GM23338 (cell line): Measurements from ENCODE around the gene GPC5. TPM values are rescaled to one million over a fixed set of nuclear protein-coding genes. Genes with fewer than 3 reads are reported as not detected.

Source experiments
- ATAC-seq: fragments of 200-7000 bp; cut with Tn5 transposase; 3 replicates; pipeline ENCODE4 v1.9.1; 2020
- DNase-seq: peaks from one replicate; pipeline ENCODE4 v3.0.0-alpha.2; 2015; ENCODE audit warnings: low spot score
- H2AFZ ChIP-seq: fragments of 200-600 bp; sonication (generic); 2 replicates; pipeline ENCODE4 v1.8.0; 2016; ENCODE audit warnings: antibody characterized with exemption, mild to moderate bottlenecking, moderate library complexity
- H3F3A ChIP-seq: fragments of 200-600 bp; sonication (generic); replicated peaks from 2 replicates; pipeline ENCODE4 v1.8.0; 2017; ENCODE audit warnings: antibody characterized with exemption, mixed run types, low read depth
- H3K27ac ChIP-seq: fragments of 200-600 bp; sonication (generic); 2 replicates; pipeline ENCODE4 v1.6.1; 2016; ENCODE audit warnings: low read depth
- H3K27me3 ChIP-seq: fragments of 200-600 bp; sonication (generic); 2 replicates; pipeline ENCODE4 v1.8.0; 2016; ENCODE audit warnings: mild to moderate bottlenecking, mixed run types, moderate library complexity; ENCODE audit not compliant: insufficient read depth
- H3K36me3 ChIP-seq: fragments of 200-600 bp; sonication (generic); 2 replicates; pipeline ENCODE4 v1.8.0; 2016; ENCODE audit warnings: mild to moderate bottlenecking; ENCODE audit not compliant: insufficient read depth
- H3K4me1 ChIP-seq: fragments of 200-600 bp; sonication (generic); 2 replicates; pipeline ENCODE4 v1.8.0; 2016; ENCODE audit warnings: mild to moderate bottlenecking, moderate library complexity; ENCODE audit not compliant: insufficient read depth
- H3K4me2 ChIP-seq: fragments of 200-600 bp; sonication (generic); 2 replicates; pipeline ENCODE4 v1.7.1; 2017; ENCODE audit warnings: mixed run types
- H3K4me3 ChIP-seq: fragments of 200-600 bp; sonication (generic); 2 replicates; pipeline ENCODE4 v1.6.1; 2016; ENCODE audit warnings: mixed run types
- H3K79me2 ChIP-seq: fragments of 200-600 bp; sonication (generic); replicated peaks from 2 replicates; pipeline ENCODE4 v1.8.0; 2017; ENCODE audit warnings: mild to moderate bottlenecking; ENCODE audit not compliant: insufficient read depth
- H3K9me2 ChIP-seq: fragments of 200-600 bp; sonication (generic); 2 replicates; pipeline ENCODE4 v1.8.0; 2017; ENCODE audit not compliant: insufficient read depth
- H4K20me1 ChIP-seq: fragments of 200-600 bp; sonication (generic); replicated peaks from 2 replicates; pipeline ENCODE4 v1.8.0; 2017; ENCODE audit warnings: mild to moderate bottlenecking; ENCODE audit not compliant: insufficient read depth
- H3K27ac Mint-ChIP-seq: 2 replicates; pipeline ENCODE4 v1.8.0; 2020; ENCODE audit warnings: inconsistent platforms, mild to moderate bottlenecking, moderate library complexity, mixed read lengths
- H3K27me3 Mint-ChIP-seq: 3 replicates; pipeline ENCODE4 v1.8.0; 2022; ENCODE audit warnings: low read depth, mild to moderate bottlenecking, moderate library complexity, mixed read lengths, inconsistent platforms; ENCODE audit not compliant: insufficient read depth, poor library complexity
- H3K36me3 Mint-ChIP-seq: 3 replicates; pipeline ENCODE4 v1.8.0; 2021; ENCODE audit warnings: low read depth, mild to moderate bottlenecking, inconsistent platforms, moderate library complexity, mixed read lengths
- H3K4me1 Mint-ChIP-seq: 3 replicates; pipeline ENCODE4 v1.8.0; 2020; ENCODE audit warnings: mild to moderate bottlenecking, inconsistent platforms, mixed read lengths
- H3K4me3 Mint-ChIP-seq: 3 replicates; pipeline ENCODE4 v1.8.0; 2021; ENCODE audit warnings: moderate library complexity, mild to moderate bottlenecking, inconsistent platforms, mixed read lengths
- H3K9me3 Mint-ChIP-seq: 3 replicates; pipeline ENCODE4 v1.8.0; 2020; ENCODE audit warnings: moderate library complexity, mild to moderate bottlenecking, inconsistent platforms, mixed read lengths
- ETS1 ChIP-seq: IDR thresholded peaks from 2 replicates; pipeline ENCODE4 v1.6.1; 2016; ENCODE audit warnings: antibody characterized with exemption
- EZH2 ChIP-seq: fragments of 200-600 bp; sonication (generic); IDR thresholded peaks from one replicate; pipeline ENCODE4 v1.8.0; 2017; ENCODE audit warnings: antibody characterized with exemption, mild to moderate bottlenecking, low read depth; ENCODE audit not compliant: unreplicated experiment
- EZH2phosphoT487 ChIP-seq: fragments of 200-600 bp; sonication (generic); IDR thresholded peaks from one replicate; pipeline ENCODE4 v1.8.1; 2018; ENCODE audit warnings: antibody characterized with exemption; ENCODE audit not compliant: unreplicated experiment
- NANOG ChIP-seq: IDR thresholded peaks from 2 replicates; pipeline ENCODE4 v1.6.1; 2016; ENCODE audit warnings: antibody characterized with exemption, borderline replicate concordance
- POLR2AphosphoS5 ChIP-seq: IDR thresholded peaks from 2 replicates; pipeline ENCODE4 v1.6.1; 2016; ENCODE audit warnings: antibody characterized with exemption, low read depth
- STAT1 ChIP-seq: IDR thresholded peaks from one replicate; pipeline ENCODE4 v1.6.1; 2016; ENCODE audit warnings: antibody characterized with exemption; ENCODE audit not compliant: unreplicated experiment
- ZNF114 ChIP-seq: fragments of 250-450 bp; sonication (Bioruptor Pico); IDR thresholded peaks from 2 replicates; pipeline ENCODE4 v1.5.0; 2020; ENCODE audit warnings: mild to moderate bottlenecking, moderate library complexity
- ZNF331 ChIP-seq: fragments of 250-450 bp; sonication (Bioruptor Pico); IDR thresholded peaks from 2 replicates; pipeline ENCODE4 v1.5.0; 2020; ENCODE audit warnings: low read depth, mild to moderate bottlenecking, moderate library complexity
- polyA plus RNA-seq: library from polyadenylated mRNA; unstranded; fragments of >200 nt; fragmentation: Nextera tagmentation; extraction: Ambion mirVana; gene quantifications from 2 replicates; pipeline ENCODE4 v1.2.1, GENCODE V29; 2016
- total RNA-seq: library from RNA; depleted of rRNA; stranded (reverse); fragments of >200 nt; shearing (Covaris generic); gene quantifications from 2 replicates; pipeline ENCODE4 v1.2.3, GENCODE V29; 2014
- TF ChIP-seq, protein P1 (sequence below): IDR thresholded peaks from one replicate; pipeline ENCODE4 v1.6.1; 2018; ENCODE audit warnings: antibody characterized with exemption; ENCODE audit not compliant: unreplicated experiment

The GPC5 gene
- total and polyA plus RNA-seq, 2 experiments from 2014 or later: 0.95 to 1.1 TPM

GRCh38 chr13:91539286-91540157 lies 141.1 kb downstream of the GPC5 start:
- Mint-ChIP-seq H3K27ac (0 out of 2 replicates have a peak overlapping the region, but pooled peaks have one; percentile 12), H3K4me1 (peaks cover 4% of the 10 kb centered on the region), H3K9me3 (no peaks in the 10 kb centered on the region), H3K36me3 (no peaks in the 10 kb centered on the region), H3K4me3 (no peak overlapping the region), H3K27me3 (no peaks in the 10 kb centered on the region)
- Histone ChIP-seq H3K27ac (no peak overlapping the region), H3K4me1 (no peaks in the 10 kb centered on the region; the same call in 1 of the 2 replicates), H3K4me3 (no peak overlapping the region), H3K9me2 (0 out of 2 replicates have a peak, but pooled peaks cover 2% of the 10 kb centered on the region), H3K4me2 (no peak overlapping the region), H3K36me3 (no peaks in the 10 kb centered on the region), H4K20me1 (no peaks in the 10 kb centered on the region), H3F3A (no peaks in the 10 kb centered on the region), H3K27me3 (no peaks in the 10 kb centered on the region), H2AFZ (no peak overlapping the region), H3K79me2 (no peaks in the 10 kb centered on the region)
- ATAC-seq: no peak
- no peak for DNase-seq
- TF ChIP-seq ZNF114 (CRISPR knock-in tag): no peak
- no peak for TF ChIP-seq ETS1
- no peak for TF ChIP-seq POLR2AphosphoS5
- no peak for TF ChIP-seq EZH2
- TF ChIP-seq ZNF331 (CRISPR knock-in tag): no peak
- no peak for TF ChIP-seq EZH2phosphoT487
- no peak for TF ChIP-seq NANOG
- no peak for TF ChIP-seq STAT1
- TF ChIP-seq, protein P1, sequence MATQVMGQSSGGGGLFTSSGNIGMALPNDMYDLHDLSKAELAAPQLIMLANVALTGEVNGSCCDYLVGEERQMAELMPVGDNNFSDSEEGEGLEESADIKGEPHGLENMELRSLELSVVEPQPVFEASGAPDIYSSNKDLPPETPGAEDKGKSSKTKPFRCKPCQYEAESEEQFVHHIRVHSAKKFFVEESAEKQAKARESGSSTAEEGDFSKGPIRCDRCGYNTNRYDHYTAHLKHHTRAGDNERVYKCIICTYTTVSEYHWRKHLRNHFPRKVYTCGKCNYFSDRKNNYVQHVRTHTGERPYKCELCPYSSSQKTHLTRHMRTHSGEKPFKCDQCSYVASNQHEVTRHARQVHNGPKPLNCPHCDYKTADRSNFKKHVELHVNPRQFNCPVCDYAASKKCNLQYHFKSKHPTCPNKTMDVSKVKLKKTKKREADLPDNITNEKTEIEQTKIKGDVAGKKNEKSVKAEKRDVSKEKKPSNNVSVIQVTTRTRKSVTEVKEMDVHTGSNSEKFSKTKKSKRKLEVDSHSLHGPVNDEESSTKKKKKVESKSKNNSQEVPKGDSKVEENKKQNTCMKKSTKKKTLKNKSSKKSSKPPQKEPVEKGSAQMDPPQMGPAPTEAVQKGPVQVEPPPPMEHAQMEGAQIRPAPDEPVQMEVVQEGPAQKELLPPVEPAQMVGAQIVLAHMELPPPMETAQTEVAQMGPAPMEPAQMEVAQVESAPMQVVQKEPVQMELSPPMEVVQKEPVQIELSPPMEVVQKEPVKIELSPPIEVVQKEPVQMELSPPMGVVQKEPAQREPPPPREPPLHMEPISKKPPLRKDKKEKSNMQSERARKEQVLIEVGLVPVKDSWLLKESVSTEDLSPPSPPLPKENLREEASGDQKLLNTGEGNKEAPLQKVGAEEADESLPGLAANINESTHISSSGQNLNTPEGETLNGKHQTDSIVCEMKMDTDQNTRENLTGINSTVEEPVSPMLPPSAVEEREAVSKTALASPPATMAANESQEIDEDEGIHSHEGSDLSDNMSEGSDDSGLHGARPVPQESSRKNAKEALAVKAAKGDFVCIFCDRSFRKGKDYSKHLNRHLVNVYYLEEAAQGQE: no peak

DNA sequence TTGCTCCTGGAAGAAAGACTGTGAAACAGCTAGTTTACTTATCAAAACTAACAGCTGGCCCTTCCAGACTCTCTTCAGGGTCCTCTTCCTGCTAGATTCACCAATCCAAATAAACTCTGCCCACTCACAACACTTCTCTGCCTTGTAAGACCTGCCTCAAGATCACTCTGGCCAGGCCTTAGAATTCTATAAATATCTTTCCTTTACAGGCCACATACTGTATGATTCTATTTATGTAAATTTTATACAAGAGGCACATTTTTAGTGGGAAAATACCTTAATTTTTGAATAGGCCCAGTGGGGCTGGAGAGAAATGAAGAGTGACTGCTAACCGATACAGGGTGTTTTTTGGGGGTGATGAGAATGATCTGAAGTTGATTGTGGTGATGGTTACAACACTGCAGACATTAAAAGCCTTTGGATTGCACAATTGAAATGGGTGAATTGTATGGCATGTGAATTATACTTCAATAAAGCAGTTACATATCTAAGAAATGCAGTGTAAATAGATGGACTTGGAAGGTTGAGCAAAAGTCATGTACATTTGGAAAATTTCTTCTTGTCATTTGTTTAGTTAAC lies 141.8 kb downstream of the GPC5 start:
- no peaks in the 10 kb centered on the region for H3K9me3 Mint-ChIP-seq
- H3K4me1 Mint-ChIP-seq: peaks cover 4% of the 10 kb centered on the region; the same call in 2 of the 3 replicates
- no peaks in the 10 kb centered on the region for H3K27me3 Mint-ChIP-seq
- Histone ChIP-seq H3K79me2 (no peaks in the 10 kb centered on the region), H2AFZ (no peak overlapping the region), H4K20me1 (no peaks in the 10 kb centered on the region), H3K36me3 (no peaks in the 10 kb centered on the region), H3K27ac (no peak overlapping the region), H3K27me3 (no peaks in the 10 kb centered on the region), H3K9me2 (0 out of 2 replicates have a peak, but pooled peaks cover 2% of the 10 kb centered on the region), H3F3A (no peaks in the 10 kb centered on the region), H3K4me1 (no peaks in the 10 kb centered on the region), H3K4me3 (no peak overlapping the region), H3K4me2 (no peak overlapping the region)
- no peak for DNase-seq
- H3K36me3 Mint-ChIP-seq: no peaks in the 10 kb centered on the region
- no peak overlapping the region for H3K4me3 Mint-ChIP-seq
- TF ChIP-seq EZH2phosphoT487: no peak
- H3K27ac Mint-ChIP-seq: peak overlapping the region; percentile 12; the same call in 1 of the 2 replicates
- no peak for ATAC-seq
